Hepatocyte (in vitro differentiated cells): ENCODE measurements around the gene KIF23. TPM values are rescaled to one million over a fixed set of nuclear protein-coding genes. Genes with fewer than 3 reads are reported as not detected.

Experiments used
- DNase-seq: peaks from one replicate; pipeline ENCODE4 v3.0.0-alpha.2; 2016; ENCODE audit warnings: low spot score
- H2AFZ ChIP-seq: fragments of 200-600 bp; sonication (generic); 2 replicates; pipeline ENCODE4 v1.6.0; 2016; ENCODE audit warnings: antibody characterized with exemption, mild to moderate bottlenecking
- H3K27ac ChIP-seq: fragments of 200-600 bp; sonication (generic); 2 replicates; pipeline ENCODE4 v1.5.1; 2016; ENCODE audit warnings: mild to moderate bottlenecking
- H3K27me3 ChIP-seq: fragments of 200-600 bp; sonication (generic); 2 replicates; pipeline ENCODE4 v1.6.1; 2016
- H3K36me3 ChIP-seq: fragments of 200-600 bp; sonication (generic); replicated peaks from 2 replicates; pipeline ENCODE4 v1.5.1; 2016; ENCODE audit warnings: low read depth; ENCODE audit not compliant: insufficient read depth
- H3K4me1 ChIP-seq: fragments of 200-600 bp; sonication (generic); 2 replicates; pipeline ENCODE4 v1.5.1; 2016; ENCODE audit warnings: mild to moderate bottlenecking, moderate library complexity; ENCODE audit not compliant: insufficient read depth
- H3K4me2 ChIP-seq: fragments of 200-600 bp; sonication (generic); 2 replicates; pipeline ENCODE4 v1.6.0; 2016
- H3K4me3 ChIP-seq: fragments of 200-600 bp; sonication (generic); 2 replicates; pipeline ENCODE4 v1.5.1; 2016; ENCODE audit warnings: mild to moderate bottlenecking
- H3K79me2 ChIP-seq: fragments of 200-600 bp; sonication (generic); 2 replicates; pipeline ENCODE4 v1.6.0; 2017; ENCODE audit warnings: mild to moderate bottlenecking
- H3K9me2 ChIP-seq: fragments of 200-600 bp; sonication (generic); replicated peaks from 2 replicates; pipeline ENCODE4 v1.6.0; 2017; ENCODE audit warnings: mild to moderate bottlenecking; ENCODE audit not compliant: insufficient read depth
- H3K9me3 ChIP-seq: fragments of 200-600 bp; sonication (generic); 2 replicates; pipeline ENCODE4 v1.5.1; 2016; ENCODE audit warnings: low read depth, mild to moderate bottlenecking
- H4K20me1 ChIP-seq: fragments of 200-600 bp; sonication (generic); 2 replicates; pipeline ENCODE4 v1.6.0; 2016; ENCODE audit warnings: mild to moderate bottlenecking; ENCODE audit not compliant: insufficient read depth, poor library complexity, severe bottlenecking
- EZH2 ChIP-seq: fragments of 200-600 bp; sonication (generic); IDR thresholded peaks from 2 replicates; pipeline ENCODE4 v1.6.1; 2016; ENCODE audit warnings: antibody characterized with exemption, mild to moderate bottlenecking, borderline replicate concordance
- EZH2phosphoT487 ChIP-seq: fragments of 200-600 bp; sonication (generic); IDR thresholded peaks from one replicate; pipeline ENCODE4 v1.6.1; 2018; ENCODE audit warnings: antibody characterized with exemption, mild to moderate bottlenecking, low read depth, moderate library complexity; ENCODE audit not compliant: unreplicated experiment, severe bottlenecking
- WGBS: methylation state at CpG from one replicate; pipeline ENCODE4 v1.1.6; 2016; ENCODE audit warnings: low lambda C conversion rate; ENCODE audit errors: missing lambda C conversion rate; 5-methylcytosine and 5-hydroxymethylcytosine counted together
- polyA plus RNA-seq: library from polyadenylated mRNA; unstranded; fragments of >200 nt; fragmentation: Nextera tagmentation; extraction: Ambion mirVana; gene quantifications from 2 replicates; pipeline ENCODE4 v1.2.1, GENCODE V29; 2016
- total RNA-seq: library from RNA; depleted of rRNA; stranded (reverse); fragments of >200 nt; gene quantifications from 2 replicates; pipeline ENCODE4 v1.2.3, GENCODE V29; 2014
- TF ChIP-seq, protein P1 (sequence below): fragments of 200-600 bp; sonication (generic); IDR thresholded peaks from 2 replicates; pipeline ENCODE4 v1.5.1; 2016; ENCODE audit warnings: antibody characterized with exemption, mild to moderate bottlenecking; ENCODE audit not compliant: poor library complexity

The KIF23 gene
- total and polyA plus RNA-seq, 2 experiments from 2014 or later = 12.0 to 14.1 TPM

DNA sequence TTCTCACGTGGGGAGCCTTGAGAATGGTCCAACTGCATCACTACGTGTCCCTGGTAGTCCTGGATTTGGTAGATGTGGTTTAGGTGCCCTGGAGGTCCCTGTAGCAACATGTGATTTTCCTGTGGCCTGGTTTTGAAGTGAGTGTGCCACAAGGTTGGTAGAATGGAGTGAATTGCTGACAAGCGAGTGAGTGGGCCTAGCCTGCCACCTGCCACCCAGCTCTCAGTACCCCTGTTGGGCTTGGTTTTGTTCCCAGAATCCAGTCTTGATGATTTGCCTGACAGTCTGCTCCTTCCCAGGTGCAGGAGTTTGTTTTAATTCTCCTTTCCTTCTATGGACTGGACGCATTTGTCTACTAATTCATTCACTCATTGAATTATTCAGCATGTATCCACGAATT, 57.9 kb downstream of the KIF23 start:
- no peaks in the 10 kb centered on the region for H3K79me2 ChIP-seq
- H3K9me2 ChIP-seq = no peaks in the 10 kb centered on the region
- H3K36me3 ChIP-seq = no peaks in the 10 kb centered on the region
- no peaks in the 10 kb centered on the region for H4K20me1 ChIP-seq
- 89% methylated on average over 5 of the region's 5 CpGs for WGBS
- TF ChIP-seq EZH2phosphoT487 (no peak), EZH2 (no peak)
- TF ChIP-seq, protein P1, sequence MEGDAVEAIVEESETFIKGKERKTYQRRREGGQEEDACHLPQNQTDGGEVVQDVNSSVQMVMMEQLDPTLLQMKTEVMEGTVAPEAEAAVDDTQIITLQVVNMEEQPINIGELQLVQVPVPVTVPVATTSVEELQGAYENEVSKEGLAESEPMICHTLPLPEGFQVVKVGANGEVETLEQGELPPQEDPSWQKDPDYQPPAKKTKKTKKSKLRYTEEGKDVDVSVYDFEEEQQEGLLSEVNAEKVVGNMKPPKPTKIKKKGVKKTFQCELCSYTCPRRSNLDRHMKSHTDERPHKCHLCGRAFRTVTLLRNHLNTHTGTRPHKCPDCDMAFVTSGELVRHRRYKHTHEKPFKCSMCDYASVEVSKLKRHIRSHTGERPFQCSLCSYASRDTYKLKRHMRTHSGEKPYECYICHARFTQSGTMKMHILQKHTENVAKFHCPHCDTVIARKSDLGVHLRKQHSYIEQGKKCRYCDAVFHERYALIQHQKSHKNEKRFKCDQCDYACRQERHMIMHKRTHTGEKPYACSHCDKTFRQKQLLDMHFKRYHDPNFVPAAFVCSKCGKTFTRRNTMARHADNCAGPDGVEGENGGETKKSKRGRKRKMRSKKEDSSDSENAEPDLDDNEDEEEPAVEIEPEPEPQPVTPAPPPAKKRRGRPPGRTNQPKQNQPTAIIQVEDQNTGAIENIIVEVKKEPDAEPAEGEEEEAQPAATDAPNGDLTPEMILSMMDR = no peak
- H3K4me3 ChIP-seq = no peak overlapping the region
- H3K27me3 ChIP-seq = no peaks in the 10 kb centered on the region
- no peak overlapping the region for H3K27ac ChIP-seq
- DNase-seq = no peak
- no peaks in the 10 kb centered on the region for H3K9me3 ChIP-seq
- peaks cover 25% of the 10 kb centered on the region for H3K4me1 ChIP-seq
- H3K4me2 ChIP-seq = no peak overlapping the region
- H2AFZ ChIP-seq = no peak overlapping the region

DNA sequence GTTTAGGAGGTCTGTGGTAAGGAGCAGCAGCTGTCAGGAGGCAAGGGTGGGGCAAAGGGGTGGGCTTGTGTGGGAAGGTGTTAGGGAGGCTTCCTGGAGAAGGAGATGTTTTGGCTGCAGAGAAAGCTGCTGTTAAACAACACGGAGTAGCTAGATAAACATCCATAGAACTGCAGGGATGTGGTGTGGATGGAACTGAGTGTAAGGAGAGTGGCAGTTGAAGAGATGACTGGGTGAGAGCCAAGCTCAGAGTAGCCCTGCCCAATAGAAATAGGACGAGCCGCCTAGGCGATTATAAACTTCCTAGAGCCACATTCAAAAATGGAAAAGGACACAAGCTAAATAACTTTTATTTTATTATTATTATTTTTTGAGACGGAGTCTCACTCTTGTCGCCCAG, 58.4 kb downstream of the KIF23 start:
- Histone ChIP-seq H3K36me3 (no peaks in the 10 kb centered on the region), H3K4me2 (no peak overlapping the region), H3K79me2 (no peaks in the 10 kb centered on the region), H3K9me2 (no peaks in the 10 kb centered on the region), H3K27ac (no peak overlapping the region), H3K4me3 (no peak overlapping the region), H4K20me1 (no peaks in the 10 kb centered on the region), H3K27me3 (no peaks in the 10 kb centered on the region), H2AFZ (no peak overlapping the region), H3K9me3 (no peaks in the 10 kb centered on the region), H3K4me1 (peaks cover 20% of the 10 kb centered on the region)
- no peak for TF ChIP-seq EZH2phosphoT487
- TF ChIP-seq EZH2 = no peak
- TF ChIP-seq, protein P1 = no peak
- DNase-seq = no peak
- 72% methylated on average over 6 of the region's 6 CpGs for WGBS

DNA sequence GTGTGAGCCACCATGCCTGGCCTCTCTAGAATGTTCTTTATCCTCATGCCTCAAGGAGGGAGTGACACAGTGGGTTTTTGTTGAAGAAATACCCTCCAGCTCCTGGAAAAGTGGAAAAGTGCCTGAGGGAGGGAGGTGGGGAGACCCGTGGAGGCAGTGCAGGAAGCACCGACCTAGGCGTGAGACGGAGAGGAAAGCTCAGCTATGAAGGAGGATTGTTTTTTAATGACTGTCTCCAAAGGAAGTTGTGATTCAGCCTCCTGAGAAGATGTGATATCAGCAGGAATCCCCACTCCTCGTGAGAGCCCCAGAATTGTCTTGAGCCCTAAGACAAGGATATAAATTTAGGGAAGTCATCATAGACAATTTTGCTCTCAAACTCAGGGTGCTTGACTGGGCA, 60.1 kb downstream of the KIF23 start:
- H3K9me3 ChIP-seq = no peaks in the 10 kb centered on the region
- TF ChIP-seq EZH2phosphoT487 = no peak
- no peak for TF ChIP-seq EZH2
- TF ChIP-seq, protein P1 = no peak
- no peak overlapping the region for H3K27ac ChIP-seq
- H3K79me2 ChIP-seq = no peaks in the 10 kb centered on the region
- H3K27me3 ChIP-seq = no peaks in the 10 kb centered on the region
- H3K4me1 ChIP-seq = peaks cover 9% of the 10 kb centered on the region
- no peaks in the 10 kb centered on the region for H3K9me2 ChIP-seq
- no peak overlapping the region for H3K4me3 ChIP-seq
- no peaks in the 10 kb centered on the region for H3K36me3 ChIP-seq
- 74% methylated on average over 5 of the region's 5 CpGs for WGBS
- DNase-seq = no peak
- no peaks in the 10 kb centered on the region for H4K20me1 ChIP-seq
- no peak overlapping the region for H2AFZ ChIP-seq
- no peak overlapping the region for H3K4me2 ChIP-seq

DNA sequence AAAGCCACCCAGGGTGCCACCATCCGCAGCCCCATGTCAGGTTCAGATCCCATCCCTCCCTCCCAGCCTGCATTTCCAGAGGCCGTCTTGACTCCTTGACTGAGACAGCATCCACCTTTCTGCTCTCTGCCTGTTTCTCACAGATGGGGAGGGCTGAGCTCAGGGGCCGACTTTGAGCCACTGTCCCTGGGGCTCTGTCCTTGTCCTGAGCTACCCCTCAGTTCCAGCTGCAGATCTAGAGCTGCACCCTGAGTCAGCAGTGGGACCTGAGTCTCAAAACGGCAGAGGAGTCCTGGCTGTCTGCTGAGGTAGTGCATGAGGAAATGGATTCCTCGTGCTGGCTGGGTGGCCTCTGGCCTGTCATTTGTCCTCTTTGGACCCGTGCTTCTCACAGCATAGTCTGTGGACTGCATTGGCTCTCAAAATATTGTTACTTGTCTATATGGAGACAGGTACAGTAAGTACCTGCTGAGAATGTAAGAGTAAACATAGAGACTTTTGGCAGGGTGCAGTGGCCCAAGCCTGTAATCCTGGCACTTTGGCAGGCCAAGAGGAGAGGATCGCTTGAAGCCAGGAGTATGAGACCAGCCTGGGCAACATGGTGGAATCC, 60.8 kb downstream of the KIF23 start:
- no peak for DNase-seq
- Histone ChIP-seq H3K4me2 (no peak overlapping the region), H2AFZ (no peak overlapping the region), H3K27ac (no peak overlapping the region), H3K79me2 (no peaks in the 10 kb centered on the region), H3K9me2 (no peaks in the 10 kb centered on the region), H4K20me1 (no peaks in the 10 kb centered on the region), H3K27me3 (no peaks in the 10 kb centered on the region), H3K9me3 (no peaks in the 10 kb centered on the region), H3K4me3 (no peak overlapping the region), H3K36me3 (no peaks in the 10 kb centered on the region), H3K4me1 (peaks cover 4% of the 10 kb centered on the region)
- WGBS = 74% methylated on average over 7 of the region's 7 CpGs
- TF ChIP-seq EZH2 (no peak), EZH2phosphoT487 (no peak)
- TF ChIP-seq, protein P1 = no peak
